NCI-H1694 (cell line): ENCODE results near the gene HS3ST5.
"Not testable (repeated sequence)": the region's sequence is repeated elsewhere in the genome, so short reads cannot be mapped to it uniquely, and the experiment has no call there.

Source experiments
- DNase-seq: peaks from one replicate; lab custom pipeline; 2025; lab: John Stamatoyannopoulos, UW

The HS3ST5 gene

DNA sequence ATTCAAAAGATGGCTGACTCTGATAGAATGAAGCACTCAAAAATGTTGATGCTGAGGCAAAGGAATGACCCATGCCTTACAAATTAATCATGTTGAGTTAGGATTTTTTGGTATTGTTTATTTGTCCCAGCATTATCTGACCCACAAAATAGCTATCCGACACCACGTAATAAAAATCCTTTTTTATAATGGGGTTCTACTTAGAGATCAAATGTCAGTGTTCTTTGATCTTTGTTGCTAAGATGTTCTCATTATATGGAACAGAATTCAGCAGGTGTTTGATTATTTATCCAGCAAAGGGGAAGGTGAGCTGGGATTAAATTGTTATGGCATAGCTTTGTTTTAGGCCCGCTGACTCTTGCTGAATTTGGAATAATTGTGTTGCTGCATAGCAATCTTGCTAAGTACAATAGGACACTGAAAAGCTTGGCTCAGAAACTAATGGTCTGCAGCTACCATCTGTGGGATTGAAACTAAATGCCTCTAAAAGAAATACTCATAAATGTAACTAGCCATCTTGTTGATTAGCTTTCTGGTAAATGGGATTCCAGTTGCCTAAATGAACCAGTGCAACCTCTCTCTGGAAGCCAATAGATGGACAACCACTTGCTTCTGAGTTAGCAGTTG is 191.6 kb downstream of the HS3ST5 start:
- no peak for DNase-seq

DNA sequence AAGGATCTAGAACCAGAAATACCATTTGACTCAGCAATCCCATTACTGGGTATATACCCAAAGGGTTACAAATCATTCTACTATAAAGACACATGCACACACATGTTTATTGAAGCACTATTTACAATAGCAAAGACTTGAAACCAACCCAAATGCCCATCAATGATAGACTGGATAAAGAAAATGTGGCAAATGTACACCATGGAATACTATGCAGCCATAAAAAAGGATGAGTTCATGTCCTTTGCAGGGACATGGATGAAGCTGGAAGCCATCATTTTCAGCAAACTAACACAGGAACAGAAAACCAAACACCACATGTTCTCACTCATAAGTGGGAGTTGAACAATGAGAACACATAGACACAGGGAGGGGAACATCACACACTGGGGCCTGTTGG is 193.6 kb downstream of the HS3ST5 start:
- DNase-seq = not testable (repeated sequence)

DNA sequence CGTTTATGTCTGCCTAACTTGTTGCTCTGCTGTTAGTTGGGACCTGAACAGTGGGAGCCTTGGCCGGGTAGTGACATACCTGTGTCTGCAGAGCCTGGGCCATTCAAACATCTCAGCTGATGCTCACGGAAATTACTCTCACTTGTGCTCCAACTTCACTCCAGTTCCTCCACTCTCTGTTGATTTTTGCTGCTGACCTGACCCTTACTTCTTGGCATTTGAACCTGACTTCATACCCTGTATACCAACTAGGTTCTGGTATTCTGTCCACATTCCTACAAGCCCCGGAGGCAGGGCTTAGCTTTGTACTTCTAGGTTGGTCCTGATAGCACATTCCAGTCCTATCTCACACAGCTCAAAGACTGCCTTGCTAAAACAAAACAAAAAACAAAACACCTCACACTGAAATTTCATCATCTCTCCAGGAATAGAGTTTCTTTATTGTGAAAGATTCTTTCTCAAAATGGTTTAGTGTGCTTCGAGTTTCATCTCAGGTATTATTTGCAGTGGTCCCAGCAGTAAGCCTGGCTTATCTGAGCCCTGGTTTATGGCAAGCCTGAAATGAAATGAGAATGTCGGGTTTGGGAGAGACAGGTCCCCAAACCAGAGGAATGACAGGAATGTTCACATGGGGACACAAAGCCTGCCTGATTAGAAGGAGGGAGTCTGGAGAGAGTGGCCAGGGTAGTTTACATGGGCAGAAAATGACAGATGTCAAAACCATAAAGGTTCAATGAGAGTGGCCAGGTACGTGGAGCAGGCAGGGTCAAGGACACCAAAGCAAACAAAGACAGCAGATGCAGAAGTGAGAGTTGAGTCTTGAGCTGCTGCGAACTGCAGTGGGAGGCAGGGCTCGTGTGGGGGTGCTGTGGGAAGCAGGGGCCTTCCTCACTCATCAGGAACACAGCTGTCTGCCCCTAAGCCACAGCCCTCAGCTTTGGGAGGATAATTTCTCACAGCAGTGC is 197.7 kb downstream of the HS3ST5 start:
- DNase-seq = no peak

DNA sequence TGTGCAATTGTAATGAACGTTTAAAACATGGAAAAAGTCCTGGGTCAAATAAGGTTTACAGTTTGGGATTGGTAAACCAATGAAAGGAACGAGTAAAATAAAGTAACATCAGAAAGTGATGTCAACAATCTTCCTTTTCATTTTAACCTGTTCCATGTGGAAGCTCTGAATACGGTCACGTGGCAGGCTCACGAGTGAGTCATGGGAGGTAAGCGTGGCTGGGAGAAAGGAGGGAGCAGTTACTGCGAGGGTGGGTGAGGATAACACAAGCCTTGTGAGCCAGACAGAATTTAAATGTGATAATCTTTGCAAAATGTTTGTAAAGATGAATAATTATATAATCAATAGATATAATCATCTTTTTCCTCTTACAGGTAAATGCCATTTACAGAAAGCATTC is 200.6 kb downstream of the HS3ST5 start:
- DNase-seq = no peak

DNA sequence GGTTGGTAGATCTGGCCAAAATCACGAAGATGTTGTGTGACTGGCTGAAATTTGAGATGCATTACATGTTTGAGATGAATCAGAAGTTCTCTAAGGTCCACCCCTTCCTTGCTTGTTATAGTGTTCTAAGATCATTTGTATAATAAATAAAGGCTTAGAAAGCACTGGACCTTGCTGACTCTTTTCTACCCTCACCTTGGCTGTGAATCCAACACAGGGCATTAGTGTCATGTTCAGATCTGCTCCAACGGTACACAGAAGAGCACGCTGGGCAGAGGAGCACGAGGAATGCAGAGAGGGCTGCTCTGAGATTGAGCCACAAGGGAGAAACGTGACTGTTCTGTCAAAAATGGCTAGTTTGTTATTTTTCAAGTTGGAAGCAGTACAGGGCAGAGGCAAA is 202.4 kb downstream of the HS3ST5 start:
- no peak for DNase-seq

DNA sequence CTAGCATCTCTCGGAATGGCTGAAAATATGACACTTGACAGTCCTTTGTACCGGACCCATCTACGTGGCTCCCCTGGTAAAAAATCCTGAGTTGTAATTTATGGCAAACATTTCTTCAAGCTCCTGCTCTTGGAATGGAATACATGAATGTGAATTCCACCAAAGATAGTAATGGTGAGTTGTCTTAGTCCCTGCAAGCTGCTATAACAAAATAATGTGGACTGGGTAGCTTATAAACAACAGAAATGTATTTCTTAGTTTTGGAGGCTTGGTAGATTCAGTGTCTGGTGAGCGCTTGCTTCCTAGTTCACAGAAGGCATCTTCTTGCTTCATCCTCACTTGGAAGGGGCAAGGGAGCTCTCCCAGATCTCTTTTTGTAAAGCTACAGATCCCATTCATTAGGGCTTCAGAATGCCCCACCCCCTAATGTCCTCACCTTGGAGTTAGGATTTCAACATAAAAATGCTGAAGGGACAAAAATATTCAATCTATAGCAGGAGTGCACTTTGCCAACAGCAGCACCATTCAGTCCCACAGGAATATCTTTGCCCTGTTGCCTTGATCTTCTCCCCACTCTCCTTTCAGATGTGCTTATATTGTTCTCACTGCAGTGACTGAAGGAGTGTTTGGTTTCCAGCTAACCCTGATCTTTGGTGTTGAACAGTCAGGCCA is 204.1 kb downstream of the HS3ST5 start:
- no peak for DNase-seq

DNA sequence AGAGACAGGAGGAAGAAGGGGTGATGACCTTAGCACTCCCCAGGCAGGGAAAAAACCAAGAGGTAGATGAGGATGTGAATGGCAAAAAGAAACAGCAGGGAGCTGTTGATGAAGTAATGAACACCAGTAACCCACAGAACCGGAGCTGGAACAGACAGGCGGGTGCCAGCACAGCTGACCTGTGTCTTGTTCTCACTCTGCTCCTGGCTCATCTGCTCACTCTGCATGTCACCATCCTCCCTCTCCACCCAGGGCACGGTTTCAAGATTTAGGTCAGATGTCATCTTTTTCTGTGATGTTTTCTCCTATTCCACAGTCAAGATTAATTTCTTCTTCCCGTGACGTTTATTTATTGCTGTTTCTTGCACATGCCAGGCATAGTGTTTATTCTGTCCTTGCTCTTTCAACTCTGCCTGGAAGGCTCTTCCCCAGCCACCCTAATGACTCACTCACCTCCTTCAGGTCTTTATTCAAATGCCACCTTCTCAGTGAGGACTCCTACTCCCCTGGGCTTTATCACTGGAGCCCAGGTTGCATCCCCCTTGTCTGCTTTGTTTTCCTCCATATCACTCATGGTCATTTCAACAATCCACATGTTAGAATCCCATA is 207.4 kb downstream of the HS3ST5 start:
- DNase-seq = no peak

DNA sequence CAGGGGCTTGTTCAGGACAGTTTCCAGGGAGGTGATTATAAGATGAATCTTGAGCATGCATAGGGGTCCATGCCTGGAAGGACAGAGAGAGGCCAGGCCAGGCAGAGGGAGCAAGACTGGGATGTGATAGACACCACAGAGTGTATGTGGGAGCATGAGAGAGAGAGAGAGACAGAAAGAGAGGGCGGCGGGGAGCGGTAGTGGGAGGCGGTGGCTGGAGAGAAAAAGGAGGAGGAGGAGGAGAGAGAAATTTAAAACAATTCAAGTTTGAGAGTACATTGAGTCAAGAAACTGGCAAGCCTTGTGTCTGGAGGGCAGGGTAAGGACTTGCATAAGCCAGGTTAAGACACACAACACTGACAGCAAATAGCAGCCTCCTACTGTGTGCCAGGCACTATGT is 209.0 kb downstream of the HS3ST5 start:
- DNase-seq = no peak

DNA sequence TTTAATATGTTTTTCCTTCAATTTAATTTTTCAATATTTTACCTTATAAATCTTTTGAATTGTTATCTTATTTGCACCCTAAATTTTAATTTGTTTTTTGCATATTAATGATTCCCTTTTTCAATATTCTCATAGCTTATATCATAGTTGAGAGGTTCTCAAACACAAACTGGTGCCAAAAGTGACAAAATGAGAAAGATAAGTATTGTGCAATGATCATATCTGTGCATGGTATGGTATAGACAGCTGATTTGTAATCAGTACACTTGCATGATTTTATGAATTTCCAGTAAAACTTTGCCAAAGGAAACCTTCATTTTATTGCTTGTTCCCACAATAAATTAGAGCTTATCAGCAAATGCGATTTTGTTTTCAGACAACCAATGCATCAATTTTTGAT is 210.9 kb downstream of the HS3ST5 start:
- DNase-seq = no peak

DNA sequence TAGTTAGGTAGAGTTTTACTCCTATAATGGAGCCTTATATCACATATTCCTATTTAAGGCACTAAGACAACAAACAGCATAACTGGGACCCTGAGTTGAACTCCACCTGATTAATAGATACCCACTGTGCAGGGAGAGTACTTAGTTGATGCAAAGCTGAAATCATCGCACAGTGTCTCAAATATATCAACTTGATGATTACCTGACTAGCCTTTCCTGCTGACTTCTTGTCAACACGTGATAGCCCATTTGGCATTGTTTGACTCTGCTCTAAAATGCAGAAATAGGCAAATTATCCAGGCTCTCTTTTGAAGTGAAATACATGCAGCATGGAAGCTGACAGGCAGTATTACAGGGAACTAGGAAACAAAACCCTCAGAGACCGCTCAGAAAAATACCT is 217.2 kb downstream of the HS3ST5 start:
- DNase-seq = no peak

DNA sequence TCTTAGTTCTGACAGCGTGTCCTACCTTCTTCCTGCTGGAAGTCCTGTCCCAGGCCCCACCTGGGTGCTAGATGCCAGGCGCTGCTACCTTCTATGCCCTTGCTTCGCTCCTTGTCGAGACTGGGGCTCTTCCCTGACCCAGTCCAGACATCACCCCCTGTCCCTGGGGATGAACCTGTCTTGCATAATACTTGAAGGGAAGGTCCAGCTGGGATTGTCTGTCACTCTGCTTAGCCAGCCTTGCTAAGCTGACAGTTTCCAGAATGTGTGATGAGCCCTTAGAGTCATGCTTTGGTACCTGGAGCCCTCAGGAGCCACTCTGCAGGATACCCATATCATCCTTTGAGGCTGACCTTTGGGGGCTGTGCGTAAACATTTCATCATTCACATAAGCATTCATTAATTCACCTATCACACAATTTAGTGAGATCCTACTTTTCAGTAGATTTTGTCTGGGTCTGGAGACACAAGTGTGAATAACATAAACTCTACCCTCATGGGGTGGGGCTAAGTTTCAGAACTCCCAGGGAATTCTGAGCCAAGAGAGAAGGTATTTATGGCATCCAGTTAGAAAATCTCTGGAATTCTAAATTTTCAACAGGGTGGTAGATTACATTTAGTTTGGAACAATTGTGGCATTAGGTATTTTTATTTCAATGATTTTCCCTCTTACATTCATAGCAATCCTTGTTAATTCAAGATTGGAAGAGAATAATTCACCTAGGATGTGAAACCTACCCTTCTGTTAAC is 220.7 kb downstream of the HS3ST5 start:
- DNase-seq = no peak

DNA sequence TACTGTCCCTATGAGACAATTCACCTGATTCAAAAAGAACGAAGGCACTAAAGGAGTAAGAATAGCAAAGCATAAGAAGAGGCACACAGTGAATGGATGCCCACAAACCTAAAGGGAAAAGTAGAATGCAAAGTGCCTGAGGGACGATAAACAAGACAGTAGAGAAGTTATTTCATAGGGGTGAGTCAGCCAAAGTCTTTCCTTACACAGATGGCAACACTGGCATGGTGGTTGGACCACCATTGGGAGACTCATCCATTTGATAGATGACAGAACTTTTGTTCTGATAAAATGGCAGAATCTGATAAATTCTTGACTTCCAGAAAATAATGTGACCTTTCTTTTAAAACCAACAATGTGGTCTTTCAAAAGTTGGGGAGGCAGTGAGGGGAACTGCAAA is 223.8 kb downstream of the HS3ST5 start:
- no peak for DNase-seq

DNA sequence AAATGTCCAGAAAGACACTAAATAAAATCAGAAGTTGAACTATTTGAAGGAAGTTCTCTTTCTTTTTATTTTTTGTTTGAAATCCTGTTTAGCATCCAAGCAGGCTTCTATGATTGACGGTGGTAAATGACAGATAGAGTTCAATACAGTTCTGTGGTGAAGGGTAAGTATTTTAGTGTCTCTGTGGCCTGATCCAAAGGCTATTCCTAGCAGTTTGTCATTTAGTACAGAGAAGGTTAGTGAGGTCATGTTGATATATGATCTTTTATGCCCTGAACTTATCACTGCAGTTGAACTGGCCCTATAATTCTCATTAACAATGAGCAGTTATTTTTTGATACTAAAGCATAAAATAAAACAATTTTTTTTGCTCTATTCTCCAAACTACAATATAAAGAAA is 227.2 kb downstream of the HS3ST5 start:
- DNase-seq = no peak

DNA sequence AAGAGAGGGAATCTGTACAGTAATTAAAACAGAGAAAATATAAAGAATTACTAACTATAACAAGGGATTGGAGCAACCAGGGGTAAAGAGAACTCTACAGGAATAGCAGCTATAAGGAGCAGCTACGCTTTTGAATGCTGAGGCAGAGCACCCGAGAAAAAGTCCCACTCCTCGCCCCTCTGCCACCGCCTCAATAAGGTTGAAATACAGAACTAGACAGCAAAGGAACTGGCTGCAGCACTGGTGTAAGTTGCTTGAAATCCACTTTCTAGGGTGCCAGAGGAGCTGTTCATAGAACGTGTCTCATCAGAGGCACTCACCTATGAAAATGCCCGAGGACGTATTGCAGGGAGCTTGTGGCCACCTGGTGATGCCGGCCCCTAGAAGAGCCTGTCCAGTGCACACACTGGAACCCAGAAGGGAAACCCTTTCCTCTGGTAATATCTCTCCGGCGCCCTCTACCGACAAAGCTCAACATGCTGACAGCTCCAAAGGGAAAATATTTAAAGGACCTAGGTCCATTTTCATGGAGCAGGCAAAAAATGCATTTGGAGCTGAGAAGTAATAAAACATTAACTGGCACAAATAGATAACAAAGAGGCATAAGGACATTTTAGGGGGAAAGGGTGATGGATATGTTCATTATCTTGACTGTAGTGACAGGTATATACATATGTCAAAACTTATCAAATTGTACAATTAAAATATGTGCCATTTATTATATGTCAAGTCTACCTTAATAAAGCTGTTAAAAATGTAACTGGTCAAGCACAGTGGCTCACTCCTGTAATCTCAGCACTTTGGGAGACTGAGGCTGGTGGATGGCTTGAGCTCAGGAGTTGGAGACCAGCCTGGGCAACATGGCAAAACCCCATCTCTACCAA is 234.5 kb downstream of the HS3ST5 start:
- peak; percentile 53 for DNase-seq

DNA sequence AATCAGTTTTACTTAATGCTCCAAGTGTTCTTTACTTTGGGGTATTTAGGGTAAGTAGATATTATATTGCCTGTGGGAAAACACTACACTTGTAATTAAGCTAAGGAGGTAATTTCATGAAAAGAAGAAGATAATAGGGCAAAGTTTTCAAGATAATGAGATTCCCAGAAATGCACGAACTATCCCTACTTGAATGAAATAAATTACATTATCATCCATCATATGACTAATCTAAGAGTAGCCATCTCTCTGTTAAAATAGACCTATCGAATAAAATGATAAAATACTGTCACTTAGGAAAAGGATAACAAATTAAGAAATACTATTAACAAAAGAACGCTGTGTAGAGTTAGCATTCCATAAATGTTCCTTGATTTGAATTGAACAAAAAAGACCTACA is 236.8 kb downstream of the HS3ST5 start:
- DNase-seq = no peak

DNA sequence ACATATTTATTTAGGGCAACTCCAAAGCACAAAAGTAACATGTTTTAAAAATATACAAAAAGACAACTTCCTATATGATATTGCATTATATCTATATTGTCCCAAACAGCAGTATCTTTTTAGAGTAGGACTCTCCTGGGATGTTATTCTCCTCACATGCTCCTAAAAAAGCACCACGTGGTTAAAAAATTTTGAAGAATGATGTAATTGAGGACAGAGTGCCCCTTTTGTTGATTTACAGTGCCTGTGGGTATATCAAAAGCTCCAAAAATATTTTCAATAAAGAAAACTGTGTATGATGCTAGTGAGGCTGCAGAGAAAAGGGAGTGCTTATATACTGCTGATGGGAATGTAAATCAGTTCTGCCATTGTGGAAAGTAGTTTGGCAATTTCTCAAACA is 241.6 kb downstream of the HS3ST5 start:
- no peak for DNase-seq

DNA sequence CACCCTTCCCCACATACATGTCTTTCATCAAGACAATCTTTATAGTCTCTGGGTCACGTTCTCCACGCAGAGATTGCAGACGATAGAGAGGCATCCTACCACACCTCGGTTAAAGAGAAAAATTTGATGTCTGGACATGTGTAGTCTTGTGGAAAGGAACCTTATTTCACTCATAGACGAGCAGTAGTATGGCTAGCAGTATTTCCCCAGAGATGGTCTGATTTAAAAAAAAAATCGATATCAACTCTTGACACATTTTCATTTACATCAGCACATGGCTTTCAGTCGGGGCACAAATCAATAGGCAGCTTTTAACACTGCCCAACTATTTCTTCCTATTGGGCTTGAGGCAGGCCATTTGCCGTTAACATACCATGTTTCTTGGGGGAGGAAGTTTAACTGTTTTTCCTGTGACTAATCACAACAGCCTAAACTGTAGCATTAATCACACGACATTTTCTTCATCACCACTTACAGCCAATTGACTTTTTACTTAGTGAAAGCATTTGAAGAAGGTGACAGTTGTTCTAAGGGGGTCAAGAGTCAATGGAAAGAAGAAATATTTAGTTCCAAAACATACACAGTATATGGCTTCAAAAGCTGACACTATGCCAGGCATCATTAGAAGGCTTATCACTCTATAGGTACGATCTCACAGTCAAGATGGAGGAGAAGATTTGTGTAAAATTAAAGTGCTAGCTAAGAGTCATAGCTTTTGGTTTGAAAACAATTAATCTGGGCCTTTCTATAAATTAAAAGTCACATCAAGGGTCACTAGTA is 242.4 kb downstream of the HS3ST5 start:
- DNase-seq = no peak

DNA sequence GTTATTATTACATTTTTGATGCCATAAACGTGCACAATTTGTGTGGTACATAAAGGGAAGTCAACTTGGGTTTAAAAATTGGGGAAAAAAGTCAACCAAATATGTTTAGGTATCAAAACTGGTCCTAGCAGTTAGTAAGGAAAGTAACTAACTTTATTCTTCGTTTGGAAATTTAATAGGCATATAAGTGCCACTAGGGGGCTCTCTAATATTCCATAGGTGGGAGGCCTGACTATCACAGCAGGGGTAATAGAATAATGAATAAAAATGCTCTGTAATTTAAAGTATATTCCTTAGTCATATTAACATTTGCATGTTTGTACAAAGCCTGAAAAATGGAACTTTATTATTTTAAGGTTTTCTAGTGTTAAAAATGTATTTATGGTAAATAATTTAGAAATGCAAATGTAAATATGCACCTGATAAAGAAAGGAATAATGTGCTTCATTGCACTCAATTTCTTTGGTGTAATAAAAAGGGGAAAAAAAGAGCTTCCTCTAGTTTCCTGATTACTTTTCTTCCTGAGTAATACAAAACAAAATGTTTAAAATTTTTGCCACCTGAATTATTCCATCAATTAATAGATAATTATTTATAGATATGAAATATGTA is 246.2 kb downstream of the HS3ST5 start:
- DNase-seq = peak; percentile 1

DNA sequence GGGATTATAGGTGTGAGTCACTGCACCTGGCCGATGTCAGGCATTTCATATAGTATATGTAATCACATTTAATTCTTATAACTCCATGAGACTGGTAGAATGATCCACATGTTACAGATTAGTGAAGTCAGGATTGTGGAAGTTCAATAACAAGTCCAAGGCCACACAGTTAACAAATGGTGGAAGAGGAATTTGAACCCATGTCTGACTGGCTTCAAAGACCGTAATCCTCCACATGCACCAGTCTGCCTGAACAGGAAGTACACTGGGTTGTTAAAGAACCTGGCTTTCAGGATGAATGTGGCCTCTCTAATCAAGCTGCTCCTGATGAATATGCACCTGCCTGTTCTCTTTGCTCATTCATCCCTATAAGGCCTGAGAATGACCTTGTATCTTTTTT is 249.9 kb downstream of the HS3ST5 start:
- no peak for DNase-seq

DNA sequence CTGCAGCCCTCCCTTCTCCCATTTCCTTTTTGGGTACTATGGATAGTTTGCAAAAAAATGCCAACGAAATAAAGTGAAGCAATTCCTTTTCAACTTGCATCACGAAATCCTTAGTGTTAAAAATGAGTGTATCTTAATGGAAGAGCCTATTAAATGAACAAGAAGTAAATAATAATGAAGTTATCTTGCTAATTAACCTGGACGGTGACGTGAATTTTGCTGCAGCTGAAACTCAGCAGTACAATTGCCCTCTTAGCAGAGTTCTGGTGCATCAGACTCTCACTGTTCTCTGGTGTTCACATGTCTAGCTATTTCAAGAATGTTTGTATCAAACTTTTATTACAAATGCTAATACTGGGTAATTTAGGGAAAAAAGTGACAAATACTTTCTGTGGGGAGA is 252.2 kb downstream of the HS3ST5 start:
- DNase-seq = no peak
